GM21529 (cell line): ENCODE data around the gene MRPS26.
A peak's percentile ranks its signal among the peaks of the same experiment; 100 is the strongest.
"Not testable (repeated sequence)": the region's sequence is repeated elsewhere in the genome, so short reads cannot be mapped to it uniquely, and the experiment has no call there.

Experiments used
- ATAC-seq: cut with Tn5 transposase; IDR thresholded peaks from one replicate; pipeline ENCODE4 v1.9.1; 2021; ENCODE audit not compliant: unreplicated experiment

Gene MRPS26

DNA sequence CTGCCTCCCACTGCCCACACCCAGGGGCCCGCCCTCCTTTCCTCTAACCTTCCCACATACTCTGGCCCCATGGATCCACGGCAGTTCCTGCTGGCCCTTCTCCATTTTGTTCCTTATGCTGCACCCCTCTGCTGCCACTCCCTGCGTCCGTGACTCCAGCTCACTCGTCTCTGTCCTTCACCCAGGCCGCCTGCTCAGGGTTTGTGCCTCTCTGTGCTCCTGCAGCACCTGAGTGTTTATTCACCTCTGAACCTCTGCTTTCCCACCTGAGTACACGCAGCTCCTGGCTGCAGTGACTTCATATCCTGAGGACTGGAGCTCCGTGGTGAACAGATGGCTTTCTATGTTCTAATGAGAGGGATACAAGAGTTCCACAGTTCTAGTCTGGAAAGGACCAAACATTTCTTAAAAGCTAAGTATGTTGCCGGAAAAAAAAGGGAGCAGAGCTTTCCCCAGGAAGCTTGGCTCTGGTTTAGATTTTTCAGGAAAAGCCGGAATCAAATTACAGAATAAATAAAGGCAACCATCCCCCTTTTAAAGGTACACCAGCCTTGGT, 3.9 kb upstream of the MRPS26 start:
- ATAC-seq = no peak

DNA sequence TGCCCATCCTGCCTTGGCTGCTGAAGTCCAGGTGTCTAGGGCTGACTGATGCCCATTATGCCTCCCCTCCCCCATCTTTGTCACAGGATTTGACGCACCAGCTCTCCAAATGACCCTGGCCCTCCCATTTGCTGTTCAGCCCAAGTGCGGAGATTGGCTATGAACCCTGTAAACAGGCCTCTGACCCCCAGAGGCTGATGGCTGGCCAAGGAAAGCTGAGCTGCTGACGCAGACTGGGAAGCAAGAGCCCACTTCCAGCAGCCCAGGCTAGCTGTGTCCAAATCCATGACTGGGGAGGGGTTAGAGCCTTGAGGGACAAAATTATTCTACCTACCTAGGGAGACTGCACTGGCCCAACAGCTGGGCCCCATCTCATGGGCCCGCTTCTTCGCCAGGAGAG, 3.2 kb upstream of the MRPS26 start:
- ATAC-seq = no peak

DNA sequence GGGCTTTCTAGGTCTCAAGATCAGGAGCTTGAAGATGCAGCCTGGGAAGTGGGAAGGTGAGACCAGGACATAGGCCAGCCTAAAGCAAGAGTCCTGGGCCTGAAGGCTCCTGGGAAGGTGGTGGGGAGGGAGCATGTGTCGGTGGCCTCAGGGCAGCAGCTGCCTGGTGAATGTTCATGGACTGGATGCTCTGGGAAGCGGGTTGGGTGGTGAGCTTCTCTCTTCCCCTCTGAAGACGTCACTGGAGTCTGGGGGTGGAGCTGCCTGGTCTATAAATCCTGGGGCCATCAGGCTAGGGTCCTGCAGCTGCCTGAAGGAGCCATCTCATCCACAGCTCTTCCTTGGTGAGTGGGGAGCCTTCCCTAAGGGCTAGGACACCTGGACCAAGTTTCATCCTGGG, 2.5 kb upstream of the MRPS26 start, which contains the start of gene GNRH2:
TSS of gene GNRH2 (plus strand) at position 301 of the 400 bp plus-strand sequence. CDS start 793 bp downstream, outside the sequence.
- ATAC-seq = no peak

DNA sequence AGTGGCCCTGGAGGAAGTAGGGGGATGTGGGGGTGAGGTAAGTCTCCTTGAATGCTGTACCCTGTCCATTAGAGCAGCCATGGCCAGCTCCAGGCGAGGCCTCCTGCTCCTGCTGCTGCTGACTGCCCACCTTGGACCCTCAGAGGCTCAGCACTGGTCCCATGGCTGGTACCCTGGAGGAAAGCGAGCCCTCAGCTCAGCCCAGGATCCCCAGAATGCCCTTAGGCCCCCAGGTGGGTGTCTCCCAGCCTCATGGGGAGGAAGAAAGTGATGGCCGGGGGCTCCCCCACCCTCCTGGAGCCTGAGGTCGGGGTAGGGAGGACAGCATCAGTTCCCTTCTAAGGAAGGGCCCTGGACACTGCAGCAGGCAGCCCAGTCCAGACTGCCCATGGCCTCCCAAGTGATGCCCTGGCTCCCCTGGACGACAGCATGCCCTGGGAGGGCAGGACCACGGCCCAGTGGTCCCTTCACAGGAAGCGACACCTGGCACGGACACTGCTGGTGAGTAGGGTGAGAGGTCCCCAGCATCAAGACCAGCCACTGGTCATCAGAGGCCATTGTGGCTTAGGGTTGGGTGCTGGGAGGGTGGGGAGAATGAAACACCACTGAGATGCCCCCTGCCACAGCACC, 1.4 kb upstream of the MRPS26 start:
- no peak for ATAC-seq

DNA sequence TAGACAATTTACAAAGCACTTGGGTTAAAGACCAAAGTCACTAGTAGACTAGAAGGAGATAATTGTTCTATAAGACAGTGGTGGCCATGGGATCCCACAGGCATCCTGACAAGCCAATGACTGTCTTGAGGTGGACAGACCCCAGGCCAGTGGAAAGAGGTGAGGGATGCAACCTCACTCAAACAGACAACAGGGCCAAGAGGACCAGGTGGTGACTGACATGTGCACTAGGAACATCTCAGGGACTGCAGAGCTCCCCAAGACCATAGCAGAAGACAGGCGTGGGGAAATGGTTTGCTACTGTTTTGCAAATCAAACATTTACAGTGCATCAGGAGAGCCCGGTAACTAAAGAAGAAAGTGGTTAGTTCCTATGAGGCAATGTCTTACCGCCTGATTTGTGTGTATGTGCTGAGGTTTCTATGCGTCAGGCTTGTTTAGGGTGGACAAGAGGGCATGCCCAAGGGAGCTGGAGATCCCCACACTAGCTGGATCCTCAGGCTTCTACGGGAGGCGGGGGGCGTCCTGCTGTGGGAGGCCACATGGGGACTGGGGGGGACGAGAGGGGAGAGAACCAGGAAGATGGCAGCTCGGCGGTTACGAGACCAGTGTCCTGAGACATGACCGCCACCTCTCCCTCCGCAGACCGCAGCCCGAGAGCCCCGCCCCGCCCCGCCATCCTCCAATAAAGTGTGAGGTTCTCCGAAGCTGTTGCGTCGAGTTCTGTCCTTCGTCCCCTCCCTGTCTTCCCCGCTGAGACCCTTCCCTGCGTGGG, 623 bp upstream of the MRPS26 start:
- peak; percentile 48 for ATAC-seq

DNA sequence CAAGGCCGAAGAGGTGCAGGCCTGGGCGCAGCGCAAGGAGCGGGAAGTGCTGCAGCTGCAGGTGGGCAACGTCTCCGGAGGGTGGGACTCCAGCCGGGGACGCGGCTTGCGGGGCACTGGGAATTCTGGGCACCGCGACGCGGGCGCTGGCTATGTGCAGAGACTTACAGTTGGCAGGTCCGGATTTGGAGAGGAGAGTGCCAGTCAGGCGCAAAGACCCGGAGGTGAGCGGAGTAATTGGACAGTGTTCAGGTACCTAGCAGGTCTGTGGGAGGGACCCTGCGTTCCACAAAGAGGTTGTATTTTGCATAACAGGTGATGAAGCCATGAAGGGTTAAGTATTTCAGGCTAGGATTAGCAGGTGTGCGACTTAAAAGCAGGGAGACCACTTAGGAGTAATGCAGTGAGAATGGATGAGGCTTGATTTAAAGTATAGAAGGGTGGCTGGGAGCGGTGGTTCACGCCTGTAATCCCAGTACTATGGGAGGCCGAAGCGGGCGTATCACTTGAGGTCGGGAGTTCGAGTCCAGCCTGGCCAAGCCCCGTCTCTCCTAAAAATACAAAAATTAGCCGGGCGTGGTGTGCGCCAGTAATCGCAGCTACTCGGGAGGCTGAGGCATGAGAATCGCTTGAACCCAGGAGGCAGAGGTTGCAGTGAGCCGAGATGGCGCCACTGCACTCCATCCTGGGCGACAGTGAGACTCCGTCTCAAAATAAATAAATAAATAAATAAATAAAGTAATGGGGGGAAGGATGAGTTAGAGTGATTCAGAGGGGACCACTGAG, 1.0 kb downstream of the MRPS26 start:
- no peak for ATAC-seq

DNA sequence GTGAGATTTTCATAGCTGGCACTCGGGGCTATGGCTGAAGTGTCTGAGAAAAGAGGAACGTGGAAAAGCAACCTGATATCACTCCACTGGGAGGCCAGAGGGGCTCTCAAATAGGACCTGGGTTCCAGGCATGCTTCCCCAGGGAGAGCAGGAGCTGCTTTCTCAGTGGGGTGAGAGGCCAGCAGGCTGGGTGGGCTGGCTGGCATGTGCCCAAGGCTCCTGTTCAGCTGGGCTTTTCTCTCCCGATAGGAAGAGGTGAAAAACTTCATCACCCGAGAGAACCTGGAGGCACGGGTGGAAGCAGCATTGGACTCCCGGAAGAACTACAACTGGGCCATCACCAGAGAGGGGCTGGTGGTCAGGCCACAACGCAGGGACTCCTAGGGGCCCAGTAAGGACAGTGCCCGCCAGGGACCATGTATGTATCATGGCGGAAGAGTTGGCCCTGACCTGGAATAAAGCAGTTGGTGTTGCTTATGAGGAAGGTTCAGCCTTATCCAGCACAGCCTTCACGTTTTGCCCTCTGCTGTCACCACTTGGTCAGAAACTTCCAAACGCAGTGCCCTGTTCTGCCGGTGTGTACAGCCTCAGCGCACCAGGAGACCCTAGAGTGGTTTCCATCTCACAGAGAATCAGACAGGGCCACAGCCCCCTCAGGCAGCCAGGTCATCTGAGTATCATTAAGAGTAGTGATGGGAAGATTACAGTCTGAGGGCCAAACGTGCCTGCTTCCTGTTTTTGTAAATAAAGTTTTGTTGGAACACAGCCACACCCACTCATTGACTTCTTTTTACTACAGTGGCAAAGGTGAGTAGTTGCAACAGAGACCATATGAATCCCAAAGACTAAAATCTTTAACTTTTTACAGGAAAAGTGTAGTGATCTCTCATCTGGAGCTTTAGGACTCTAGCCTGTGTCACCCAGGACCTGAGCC, 1.9 kb downstream of the MRPS26 start:
- no peak for ATAC-seq

DNA sequence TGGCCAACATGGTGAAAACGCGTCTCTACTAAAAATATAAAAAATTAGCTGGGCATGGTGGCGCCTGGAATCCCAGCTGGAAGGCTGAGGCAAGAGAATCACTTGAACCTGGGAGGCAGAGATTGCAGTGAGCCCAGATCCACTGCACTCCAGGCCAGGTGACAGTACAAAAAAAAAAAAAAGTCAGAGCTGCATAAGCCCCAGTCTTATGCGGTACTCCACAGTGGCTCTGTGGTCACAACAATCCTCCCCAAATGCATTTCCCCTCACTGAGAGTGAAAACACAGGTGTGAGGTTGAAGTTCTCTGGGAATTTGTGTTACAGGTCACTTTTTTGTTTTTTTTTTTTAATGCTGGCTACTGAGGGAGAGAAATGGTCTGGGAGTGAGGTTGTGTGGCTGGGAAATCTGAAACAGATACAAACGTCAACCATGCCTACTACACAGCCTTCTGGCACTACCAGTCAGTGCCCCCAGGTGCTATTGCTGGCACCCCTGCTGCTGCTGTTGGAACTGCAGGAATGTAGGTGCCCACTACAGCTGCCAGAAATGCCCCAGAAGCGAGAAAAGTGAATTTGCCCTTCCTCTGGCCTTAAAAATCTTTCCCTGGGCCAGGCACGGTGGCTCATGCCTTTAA, 5.7 kb downstream of the MRPS26 start:
- no peak for ATAC-seq

DNA sequence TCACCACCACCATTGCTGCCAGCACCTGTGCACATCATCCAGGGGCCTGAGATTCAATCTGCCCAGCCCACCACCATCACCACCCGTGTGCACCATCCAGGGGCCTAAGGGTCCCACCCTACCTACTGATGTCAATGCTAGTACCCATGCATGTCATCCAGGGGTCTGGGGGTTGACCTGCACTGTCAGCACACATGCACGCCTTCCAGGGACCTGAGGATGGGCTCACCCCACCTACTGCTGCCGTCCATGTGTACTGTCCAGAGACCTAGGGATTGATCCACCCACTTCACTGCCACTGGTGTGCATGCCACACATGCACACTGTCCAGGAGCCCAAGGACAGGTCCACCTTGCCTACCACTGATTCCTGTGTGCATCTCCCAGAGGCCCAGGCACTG, 13.6 kb downstream of the MRPS26 start:
- ATAC-seq = no peak

DNA sequence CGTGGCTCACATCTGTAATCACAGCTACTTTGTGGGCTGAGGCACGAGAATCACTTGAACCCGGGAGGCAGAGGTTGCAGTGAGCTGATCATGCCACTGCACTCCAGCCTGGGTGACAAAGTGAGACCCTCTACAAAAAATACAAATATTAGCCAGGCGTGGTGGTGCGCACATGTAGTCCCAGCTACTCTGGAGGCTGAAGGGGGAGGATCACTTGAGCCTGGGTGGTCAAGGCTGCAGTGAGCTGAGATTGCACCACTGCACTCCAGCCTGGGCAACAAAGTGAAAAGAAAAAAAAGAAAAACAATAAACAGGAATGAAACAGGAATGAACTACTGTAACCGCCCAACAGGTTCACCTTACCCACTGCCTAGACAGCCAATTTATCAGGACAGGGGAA, 18.3 kb downstream of the MRPS26 start:
- not testable (repeated sequence) for ATAC-seq

DNA sequence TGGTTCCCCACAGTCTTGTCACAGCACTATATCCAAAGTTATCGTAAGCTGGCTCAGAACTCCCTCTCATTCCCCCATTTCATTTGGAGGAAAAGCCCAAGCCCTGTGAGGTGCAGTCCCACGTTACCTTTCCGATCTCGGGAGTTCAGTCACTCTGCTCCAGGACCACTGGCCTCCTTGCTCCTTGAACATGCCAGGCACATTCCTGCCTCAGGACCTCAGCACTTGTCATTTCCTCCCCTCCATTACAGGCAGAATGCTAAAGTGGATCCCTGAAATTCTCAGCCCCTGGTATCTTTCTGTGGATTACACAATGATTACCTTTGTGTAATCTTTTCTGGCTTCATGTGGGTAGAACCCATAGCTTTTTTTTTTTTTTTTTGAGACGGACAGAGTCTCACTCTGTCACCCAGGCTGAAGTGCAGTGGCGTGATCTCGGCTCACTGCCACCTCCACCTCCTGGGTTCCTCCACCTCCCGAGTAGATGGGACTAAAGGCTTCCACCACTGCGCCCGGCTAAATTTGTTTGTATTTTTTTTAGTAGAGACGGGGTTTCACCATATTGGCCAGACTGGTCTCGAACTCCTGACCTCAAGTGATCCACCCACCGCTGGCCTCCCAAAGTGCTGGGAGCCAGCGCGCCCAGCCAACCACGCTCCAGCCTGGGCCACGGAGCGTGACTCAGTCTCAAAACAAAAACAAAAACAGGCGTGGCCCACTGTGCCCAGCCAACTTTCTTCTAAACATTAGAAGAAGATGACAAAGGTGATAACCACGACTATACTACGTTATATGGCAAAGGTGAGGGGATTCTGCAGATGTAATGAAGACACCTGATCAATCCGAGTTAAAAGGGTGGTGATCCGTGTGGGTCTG, 21.5 kb downstream of the MRPS26 start:
- ATAC-seq = no peak

DNA sequence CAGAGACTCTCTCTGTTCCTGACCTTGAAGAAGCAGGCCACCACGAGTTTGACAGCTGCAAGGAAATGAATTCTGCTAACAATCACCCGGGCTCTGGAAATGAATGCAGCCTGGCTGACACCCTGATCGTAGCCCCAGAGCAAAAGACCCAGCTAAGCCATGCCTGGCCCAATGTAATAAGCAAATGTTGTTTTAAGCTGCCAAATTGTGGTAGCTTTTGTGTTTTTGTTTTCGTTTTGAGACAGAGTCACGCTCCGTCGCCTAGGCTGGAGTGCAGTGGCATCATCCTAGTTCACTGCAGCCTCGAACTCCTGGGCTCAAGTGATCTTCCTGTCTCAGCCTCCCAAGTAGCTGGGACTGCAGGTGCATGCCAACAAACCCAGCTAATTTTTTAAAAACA, 22.2 kb downstream of the MRPS26 start:
- ATAC-seq = no peak

DNA sequence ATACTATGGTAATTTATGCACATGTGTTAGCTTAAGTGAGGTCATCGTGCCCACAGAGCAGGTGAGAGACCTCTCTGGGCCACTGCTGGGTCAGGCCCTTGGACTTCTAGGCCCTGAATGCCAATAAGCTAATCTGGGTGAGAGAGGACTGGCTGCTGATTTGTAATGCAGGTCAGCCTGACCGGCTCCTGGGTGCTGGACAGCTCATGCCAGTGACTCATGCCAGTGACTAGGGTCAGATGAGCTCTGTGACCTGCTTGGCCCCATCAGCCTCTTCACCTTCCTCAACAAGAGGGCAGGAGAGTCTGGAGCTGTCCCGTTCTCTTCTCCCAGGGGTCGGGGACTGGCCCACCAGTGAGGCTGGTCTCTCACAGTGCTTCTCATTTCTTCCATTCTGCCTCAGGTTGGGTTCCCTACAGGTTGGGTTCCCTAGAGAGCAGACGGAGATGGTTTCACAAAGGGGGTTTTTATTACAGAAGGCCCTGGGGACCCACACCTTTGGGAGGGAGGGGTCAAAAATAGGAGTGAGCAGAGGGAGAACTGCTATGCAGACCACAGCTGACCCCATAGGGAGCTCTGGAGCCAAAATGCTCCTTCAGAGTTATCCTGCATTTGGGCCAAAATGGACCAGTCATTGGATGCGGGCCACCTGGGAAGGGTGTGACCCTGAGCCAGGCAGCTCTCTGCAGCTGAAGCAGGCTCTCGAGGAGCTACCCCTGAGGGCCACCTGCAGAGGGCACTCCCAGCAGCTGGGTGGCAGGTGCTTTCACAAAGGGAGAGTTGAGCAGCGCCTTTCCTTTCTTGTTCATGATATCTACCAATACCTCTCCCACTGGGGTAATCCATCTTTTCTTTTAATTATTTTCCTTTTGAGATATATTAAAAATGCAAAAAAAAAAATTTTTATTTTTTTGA, 23.4 kb downstream of the MRPS26 start:
- no peak for ATAC-seq

DNA sequence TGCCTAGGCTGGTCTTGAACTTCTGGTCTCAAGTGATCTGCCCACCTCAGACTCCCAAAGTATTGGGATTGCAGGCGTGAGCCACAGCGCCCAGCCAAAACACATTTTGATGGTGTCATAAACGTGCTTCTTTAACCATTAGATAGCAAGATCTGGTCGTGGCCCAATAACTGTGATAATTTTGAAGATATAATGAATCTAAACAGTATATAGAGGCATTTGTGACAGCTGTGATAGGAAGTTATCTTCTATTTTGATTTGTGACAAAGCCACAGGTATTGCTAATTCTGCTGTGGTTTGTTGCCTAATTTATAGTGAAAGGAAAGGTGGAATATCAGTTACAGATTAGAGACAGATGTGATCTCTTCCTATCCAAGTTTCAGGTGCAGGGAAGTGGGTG, 24.9 kb downstream of the MRPS26 start:
- no peak for ATAC-seq

DNA sequence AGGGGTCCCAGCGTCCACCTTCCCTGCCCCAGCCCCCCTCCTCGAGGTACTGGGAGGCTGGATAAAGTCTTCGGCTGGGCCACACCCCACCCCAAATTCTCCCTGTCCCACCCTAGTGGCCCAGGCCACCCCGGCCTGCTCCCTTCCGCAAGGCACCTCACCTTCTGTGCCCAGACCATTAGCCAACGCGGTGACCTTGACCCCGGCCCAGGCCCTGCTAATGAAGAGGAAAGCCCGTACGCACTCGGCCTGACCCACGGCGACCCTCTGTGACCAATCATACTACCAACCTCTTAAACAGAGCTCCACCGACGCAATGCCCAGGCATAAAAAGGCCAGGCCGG, 25.4 kb downstream of the MRPS26 start:
- ATAC-seq = no peak

DNA sequence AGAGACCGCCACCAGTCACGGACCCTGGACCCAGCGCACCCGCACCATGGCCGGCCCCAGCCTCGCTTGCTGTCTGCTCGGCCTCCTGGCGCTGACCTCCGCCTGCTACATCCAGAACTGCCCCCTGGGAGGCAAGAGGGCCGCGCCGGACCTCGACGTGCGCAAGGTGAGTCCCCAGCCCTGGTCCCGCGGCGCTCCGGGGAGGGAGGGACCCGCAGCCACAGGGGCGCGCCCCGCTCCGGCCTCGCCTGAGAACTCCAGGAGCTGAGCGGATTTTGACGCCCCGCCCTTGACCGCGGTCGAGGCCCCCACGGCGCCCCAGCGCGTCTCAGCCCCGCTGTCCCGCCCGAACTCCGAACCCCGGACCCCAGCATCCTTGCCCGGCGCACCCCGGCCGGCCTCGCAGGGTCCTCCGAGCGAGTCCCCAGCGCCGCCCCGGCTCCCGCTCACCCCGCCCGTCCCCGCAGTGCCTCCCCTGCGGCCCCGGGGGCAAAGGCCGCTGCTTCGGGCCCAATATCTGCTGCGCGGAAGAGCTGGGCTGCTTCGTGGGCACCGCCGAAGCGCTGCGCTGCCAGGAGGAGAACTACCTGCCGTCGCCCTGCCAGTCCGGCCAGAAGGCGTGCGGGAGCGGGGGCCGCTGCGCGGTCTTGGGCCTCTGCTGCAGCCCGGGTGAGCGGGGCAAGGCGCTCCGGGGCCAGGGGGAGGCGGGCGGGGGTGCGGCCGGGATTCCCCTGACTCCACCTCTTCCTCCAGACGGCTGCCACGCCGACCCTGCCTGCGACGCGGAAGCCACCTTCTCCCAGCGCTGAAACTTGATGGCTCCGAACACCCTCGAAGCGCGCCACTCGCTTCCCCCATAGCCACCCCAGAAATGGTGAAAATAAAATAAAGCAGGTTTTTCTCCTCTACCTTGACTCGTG, 26.0 kb downstream of the MRPS26 start, which contains the start of gene OXT:
TSS of gene OXT (plus strand) at position 11 of the 920 bp plus-strand sequence. CDS start at position 47, 36 bp downstream.
- no peak for ATAC-seq
